ENCODE measurements around the gene FOXO3. TPM values are rescaled to one million over a fixed set of nuclear protein-coding genes. Genes with fewer than 3 reads are reported as not detected.
A peak's percentile ranks its signal among the peaks of the same experiment; 100 is the strongest.
"Not testable (repeated sequence)": the region's sequence is repeated elsewhere in the genome, so short reads cannot be mapped to it uniquely, and the experiment has no call there.

Gene FOXO3
- total and polyA plus RNA-seq, 2 of the 13 experiments (the other 11 are each of a cell fraction or from before 2014, with no cell fraction given), result 16.0 to 22.5 TPM

DNA sequence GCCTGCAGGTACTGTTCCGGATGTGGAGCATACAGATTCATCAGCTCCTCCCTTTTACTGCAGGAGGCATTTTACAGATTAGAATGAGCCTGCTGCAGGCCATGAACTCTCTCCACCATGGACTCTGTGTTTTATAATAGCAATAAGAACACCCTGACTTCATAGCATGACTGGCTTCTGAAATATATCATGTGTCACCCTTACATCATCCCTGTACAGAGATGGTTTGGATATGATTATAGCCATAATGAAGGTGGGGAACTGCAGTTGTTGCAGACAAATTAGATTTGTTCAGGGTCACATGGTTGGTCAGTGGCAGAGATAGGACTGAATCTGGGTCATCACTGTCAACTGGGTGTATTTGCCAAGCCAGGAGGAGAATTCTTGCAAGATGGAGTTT is 100.7 kb downstream of the FOXO3 start (continued):
- TF ChIP-seq, protein P1, sequence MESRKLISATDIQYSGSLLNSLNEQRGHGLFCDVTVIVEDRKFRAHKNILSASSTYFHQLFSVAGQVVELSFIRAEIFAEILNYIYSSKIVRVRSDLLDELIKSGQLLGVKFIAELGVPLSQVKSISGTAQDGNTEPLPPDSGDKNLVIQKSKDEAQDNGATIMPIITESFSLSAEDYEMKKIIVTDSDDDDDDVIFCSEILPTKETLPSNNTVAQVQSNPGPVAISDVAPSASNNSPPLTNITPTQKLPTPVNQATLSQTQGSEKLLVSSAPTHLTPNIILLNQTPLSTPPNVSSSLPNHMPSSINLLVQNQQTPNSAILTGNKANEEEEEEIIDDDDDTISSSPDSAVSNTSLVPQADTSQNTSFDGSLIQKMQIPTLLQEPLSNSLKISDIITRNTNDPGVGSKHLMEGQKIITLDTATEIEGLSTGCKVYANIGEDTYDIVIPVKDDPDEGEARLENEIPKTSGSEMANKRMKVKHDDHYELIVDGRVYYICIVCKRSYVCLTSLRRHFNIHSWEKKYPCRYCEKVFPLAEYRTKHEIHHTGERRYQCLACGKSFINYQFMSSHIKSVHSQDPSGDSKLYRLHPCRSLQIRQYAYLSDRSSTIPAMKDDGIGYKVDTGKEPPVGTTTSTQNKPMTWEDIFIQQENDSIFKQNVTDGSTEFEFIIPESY (CRISPR knock-in tag; IDR thresholded peaks at IDR 0.05), result no peak

DNA sequence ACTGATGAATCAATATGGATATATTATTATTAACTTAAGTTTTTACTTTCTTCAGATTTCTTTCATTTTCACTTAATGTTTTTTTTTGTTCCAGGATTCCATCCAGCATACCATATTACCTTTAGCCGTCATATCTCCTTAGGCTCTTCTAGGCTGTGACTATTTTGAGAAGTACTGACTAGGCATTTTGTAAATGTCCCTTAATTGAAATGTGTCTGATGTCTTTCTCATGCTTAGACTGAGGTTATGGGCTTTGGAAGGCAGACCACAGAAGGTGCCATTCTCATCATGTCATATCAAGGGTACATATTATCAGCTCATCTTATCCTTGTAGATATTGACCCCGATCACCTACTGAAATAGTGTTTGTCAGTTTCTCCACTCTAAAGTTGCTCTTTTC is 101.3 kb downstream of the FOXO3 start:
- Histone ChIP-seq H3K79me2 (ENCODE audit: insufficient read depth, low read length) (peaks cover 37% of the 10 kb centered on the region), H2AFZ (ENCODE audit: low read length) (no peak overlapping the region), H3K27ac (ENCODE audit: extremely low read length, insufficient read depth, low read length) (no peak overlapping the region), H3K27me3 (ENCODE audit: control insufficient read depth in 1 of 2, insufficient read depth in 2 of 2, low read length in 2 of 2) (no peaks in the 10 kb centered on the region), H3K9me3 (ENCODE audit: low read length) (no peaks in the 10 kb centered on the region), H4K20me1 (ENCODE audit: insufficient read depth, low read length) (peaks cover 18% of the 10 kb centered on the region; the same call in 1 of the 2 replicates), H3K4me3 (replicated peaks in 1 of 3; ENCODE audit: insufficient read depth in 1 of 3, low read depth in 2 of 3, low read length in 3 of 3) (no peak overlapping the region), H3K36me3 (replicated peaks in 1 of 2; ENCODE audit: control insufficient read depth in 1 of 2, insufficient read depth in 2 of 2, low read length in 2 of 2) (peaks cover 4 to 24% of the 10 kb centered on the region in 2 experiments; a peak in 4 of 5 replicates), H3K9ac (ENCODE audit: insufficient read depth, low read depth, low read length) (no peak overlapping the region), H3K4me2 (ENCODE audit: low read depth, low read length) (no peak overlapping the region), H3K4me1 (ENCODE audit: insufficient read depth, low read length) (peaks cover 16% of the 10 kb centered on the region)
- in situ Hi-C loops (cut with HindIII; ENCODE audit: extremely low pct_ligation_motif_present, low pct_unique_long_range_greater_than_20kb), result no loop called here
- DNase-seq (ENCODE audit: low spot score) (no peak), FAIRE-seq (no peak), ATAC-seq (no peak)
- TF ChIP-seq MAFK (conservative IDR thresholded peaks at IDR 0.05 in 1 of 2, IDR thresholded peaks at IDR 0.05 in 1 of 2; ENCODE audit: low read length in 2 of 2) (peak in 1 of 2 experiments; percentile 35; a peak in 2 of 4 replicates), KAT2B (IDR thresholded peaks at IDR 0.05; ENCODE audit: borderline replicate concordance, low read depth, low read length) (no peak)
- BruUV-seq (replicated peaks), result no TSS peak
- 98% methylated on average over 2 of the region's 2 CpGs for WGBS (ENCODE audit: low lambda C conversion rate)
- CTCF ChIA-PET (ENCODE audit: low intra/inter-chr PET ratio, low total read pairs), result no interaction called here
- intact Hi-C loops (cut with micrococcal nuclease; ENCODE audit: unreplicated experiment), result no loop called here
- POLR2A ChIA-PET, result no interaction called here

DNA sequence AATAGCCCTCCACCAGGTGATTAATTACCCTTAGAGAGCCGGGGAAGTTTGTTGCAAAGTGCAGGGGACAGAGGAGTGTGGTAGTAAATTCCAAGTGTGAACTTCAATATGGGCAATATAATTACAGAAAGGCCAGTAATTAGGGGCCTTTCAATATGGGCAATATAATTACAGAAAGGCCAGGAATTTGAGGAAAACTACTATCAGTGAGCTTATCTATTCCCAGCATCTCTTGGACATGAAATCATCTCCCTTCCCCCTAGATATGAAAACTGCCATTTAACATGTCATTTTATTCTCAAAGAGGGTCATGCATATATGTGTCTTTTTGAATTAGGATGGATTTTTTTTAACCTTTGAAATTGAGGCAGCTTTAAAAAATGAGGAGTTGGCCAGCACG is 102.0 kb downstream of the FOXO3 start:
- no peak overlapping the region for H3K4me3 ChIP-seq (replicated peaks in 1 of 3; ENCODE audit: insufficient read depth in 1 of 3, low read depth in 2 of 3, low read length in 3 of 3)
- no TSS peak for BruUV-seq (replicated peaks)
- ChIA-PET CTCF (ENCODE audit: low intra/inter-chr PET ratio, low total read pairs) (no interaction called here), POLR2A (no interaction called here)
- DNase-seq (ENCODE audit: low spot score) (no peak), ATAC-seq (no peak), FAIRE-seq (no peak)
- peaks cover 4 to 31% of the 10 kb centered on the region in 2 experiments; a peak in 4 of 5 replicates for H3K36me3 ChIP-seq (replicated peaks in 1 of 2; ENCODE audit: control insufficient read depth in 1 of 2, insufficient read depth in 2 of 2, low read length in 2 of 2)
- H3K4me2 ChIP-seq (ENCODE audit: low read depth, low read length), result no peak overlapping the region
- in situ Hi-C loops (cut with HindIII; ENCODE audit: extremely low pct_ligation_motif_present, low pct_unique_long_range_greater_than_20kb) (no loop called here), intact Hi-C loops (cut with micrococcal nuclease; ENCODE audit: unreplicated experiment) (no loop called here)
- WGBS (ENCODE audit: low lambda C conversion rate), result 98% methylated on average over 2 of the region's 2 CpGs
- peaks cover 13% of the 10 kb centered on the region; the same call in 1 of the 2 replicates for H4K20me1 ChIP-seq (ENCODE audit: insufficient read depth, low read length)
- H3K27ac ChIP-seq (ENCODE audit: extremely low read length, insufficient read depth, low read length), result no peak overlapping the region
- peaks cover 9% of the 10 kb centered on the region for H3K4me1 ChIP-seq (ENCODE audit: insufficient read depth, low read length)
- no peak for TF ChIP-seq RAD51 (IDR thresholded peaks at IDR 0.05; ENCODE audit: borderline replicate concordance)
- peaks cover 31% of the 10 kb centered on the region for H3K79me2 ChIP-seq (ENCODE audit: insufficient read depth, low read length)
- no peaks in the 10 kb centered on the region for H3K27me3 ChIP-seq (ENCODE audit: control insufficient read depth in 1 of 2, insufficient read depth in 2 of 2, low read length in 2 of 2)
- no peak overlapping the region for H3K9ac ChIP-seq (ENCODE audit: insufficient read depth, low read depth, low read length)
- H3K9me3 ChIP-seq (ENCODE audit: low read length), result no peaks in the 10 kb centered on the region
- H2AFZ ChIP-seq (ENCODE audit: low read length), result no peak overlapping the region

DNA sequence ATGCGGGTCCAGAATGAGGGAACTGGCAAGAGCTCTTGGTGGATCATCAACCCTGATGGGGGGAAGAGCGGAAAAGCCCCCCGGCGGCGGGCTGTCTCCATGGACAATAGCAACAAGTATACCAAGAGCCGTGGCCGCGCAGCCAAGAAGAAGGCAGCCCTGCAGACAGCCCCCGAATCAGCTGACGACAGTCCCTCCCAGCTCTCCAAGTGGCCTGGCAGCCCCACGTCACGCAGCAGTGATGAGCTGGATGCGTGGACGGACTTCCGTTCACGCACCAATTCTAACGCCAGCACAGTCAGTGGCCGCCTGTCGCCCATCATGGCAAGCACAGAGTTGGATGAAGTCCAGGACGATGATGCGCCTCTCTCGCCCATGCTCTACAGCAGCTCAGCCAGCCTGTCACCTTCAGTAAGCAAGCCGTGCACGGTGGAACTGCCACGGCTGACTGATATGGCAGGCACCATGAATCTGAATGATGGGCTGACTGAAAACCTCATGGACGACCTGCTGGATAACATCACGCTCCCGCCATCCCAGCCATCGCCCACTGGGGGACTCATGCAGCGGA is 102.9 kb downstream of the FOXO3 start:
- 98% methylated on average over 14 of the region's 30 CpGs for WGBS (ENCODE audit: low lambda C conversion rate)
- intact Hi-C loops (cut with micrococcal nuclease; ENCODE audit: unreplicated experiment), result not testable (repeated sequence)

More for the DNA sequence above, 102.9 kb downstream of the FOXO3 start:
- H2AFZ ChIP-seq (ENCODE audit: low read length); H3K27me3 ChIP-seq (ENCODE audit: control insufficient read depth in 1 of 2, insufficient read depth in 2 of 2, low read length in 2 of 2); H3K4me3 ChIP-seq (replicated peaks in 1 of 3; ENCODE audit: insufficient read depth in 1 of 3, low read depth in 2 of 3, low read length in 3 of 3); H3K9ac ChIP-seq (ENCODE audit: insufficient read depth, low read depth, low read length); DNase-seq (ENCODE audit: low spot score); CTCF ChIA-PET (ENCODE audit: low intra/inter-chr PET ratio, low total read pairs); BruUV-seq (replicated peaks); H3K4me1 ChIP-seq (ENCODE audit: insufficient read depth, low read length); in situ Hi-C loops (cut with HindIII; ENCODE audit: extremely low pct_ligation_motif_present, low pct_unique_long_range_greater_than_20kb); FAIRE-seq; H3K4me2 ChIP-seq (ENCODE audit: low read depth, low read length); H3K27ac ChIP-seq (ENCODE audit: extremely low read length, insufficient read depth, low read length); POLR2A ChIA-PET; ATAC-seq; H3K9me3 ChIP-seq (ENCODE audit: low read length): not testable (repeated sequence)
- Histone ChIP-seq H3K36me3 (replicated peaks in 1 of 2; ENCODE audit: control insufficient read depth in 1 of 2, insufficient read depth in 2 of 2, low read length in 2 of 2) (peaks cover 6 to 40% of the 10 kb centered on the region in 2 experiments; a peak in 4 of 5 replicates), H4K20me1 (ENCODE audit: insufficient read depth, low read length) (peaks cover 16% of the 10 kb centered on the region; the same call in 1 of the 2 replicates), H3K79me2 (ENCODE audit: insufficient read depth, low read length) (peaks cover 29% of the 10 kb centered on the region)
